UCSD-AML1 (cell line): ENCODE measurements around the gene TUBB2B.

ENCODE experiments used
- DNase-seq: peaks from one replicate; lab custom pipeline; 2025; ENCODE audit not compliant: unreplicated experiment; lab: John Stamatoyannopoulos, UW

The TUBB2B gene

DNA sequence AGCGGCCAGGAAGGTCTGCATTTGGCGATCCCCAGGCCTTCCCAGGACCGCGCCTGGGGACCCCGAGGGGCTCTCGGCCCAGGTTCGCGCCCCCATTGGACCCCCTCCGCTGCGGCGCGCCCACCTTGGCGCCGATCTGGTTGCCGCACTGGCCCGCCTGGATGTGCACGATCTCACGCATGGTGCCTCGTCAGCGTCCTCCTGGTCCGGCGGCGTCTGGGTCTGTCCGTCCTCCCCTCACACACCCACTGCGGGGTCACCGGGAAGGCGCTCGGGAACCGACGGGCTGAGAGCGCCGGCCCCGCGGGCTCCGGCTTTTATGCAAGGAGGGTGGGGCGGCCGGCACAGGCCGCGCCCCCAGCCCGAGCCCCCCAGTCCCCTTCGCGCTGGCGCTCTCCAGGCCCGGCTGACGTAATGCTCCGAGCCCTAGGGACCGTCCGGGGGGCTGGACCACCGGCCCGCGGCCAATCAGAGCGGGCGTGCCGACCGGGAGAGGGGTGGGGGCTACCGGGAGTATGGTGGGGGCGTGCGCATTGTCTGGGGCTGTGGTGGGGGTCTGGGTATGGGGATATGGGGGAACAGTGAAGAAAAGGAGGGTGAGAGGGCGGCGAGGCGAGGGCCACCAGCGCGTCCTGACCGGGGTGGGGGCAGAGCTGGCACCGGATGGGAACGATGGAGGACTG, at the start of gene TUBB2B:
TSS of gene TUBB2B (minus strand) at position 291 of the 683 bp plus-strand sequence. CDS start at position 181, 110 bp downstream.
- DNase-seq = no peak

DNA sequence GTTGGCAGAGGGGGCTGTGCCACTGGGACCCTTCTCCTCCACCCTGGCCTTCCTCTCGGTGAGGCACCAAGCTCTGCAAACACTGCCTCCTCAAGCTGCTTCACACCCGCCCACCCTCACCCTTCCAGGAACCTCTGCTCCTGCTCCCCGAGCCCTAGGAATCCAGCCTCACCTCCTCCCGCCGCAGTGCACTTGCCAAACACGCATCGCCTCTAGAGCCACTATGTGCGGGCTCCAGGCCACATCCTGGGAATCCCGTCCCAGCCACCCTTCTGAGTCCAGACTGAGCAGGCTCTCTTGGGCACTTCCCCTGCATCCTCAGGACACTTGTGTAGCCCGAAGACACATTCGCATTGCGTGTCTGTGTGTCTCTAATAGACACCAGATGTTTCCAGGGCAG, 49.8 kb upstream of the TUBB2B start:
- no peak for DNase-seq

DNA sequence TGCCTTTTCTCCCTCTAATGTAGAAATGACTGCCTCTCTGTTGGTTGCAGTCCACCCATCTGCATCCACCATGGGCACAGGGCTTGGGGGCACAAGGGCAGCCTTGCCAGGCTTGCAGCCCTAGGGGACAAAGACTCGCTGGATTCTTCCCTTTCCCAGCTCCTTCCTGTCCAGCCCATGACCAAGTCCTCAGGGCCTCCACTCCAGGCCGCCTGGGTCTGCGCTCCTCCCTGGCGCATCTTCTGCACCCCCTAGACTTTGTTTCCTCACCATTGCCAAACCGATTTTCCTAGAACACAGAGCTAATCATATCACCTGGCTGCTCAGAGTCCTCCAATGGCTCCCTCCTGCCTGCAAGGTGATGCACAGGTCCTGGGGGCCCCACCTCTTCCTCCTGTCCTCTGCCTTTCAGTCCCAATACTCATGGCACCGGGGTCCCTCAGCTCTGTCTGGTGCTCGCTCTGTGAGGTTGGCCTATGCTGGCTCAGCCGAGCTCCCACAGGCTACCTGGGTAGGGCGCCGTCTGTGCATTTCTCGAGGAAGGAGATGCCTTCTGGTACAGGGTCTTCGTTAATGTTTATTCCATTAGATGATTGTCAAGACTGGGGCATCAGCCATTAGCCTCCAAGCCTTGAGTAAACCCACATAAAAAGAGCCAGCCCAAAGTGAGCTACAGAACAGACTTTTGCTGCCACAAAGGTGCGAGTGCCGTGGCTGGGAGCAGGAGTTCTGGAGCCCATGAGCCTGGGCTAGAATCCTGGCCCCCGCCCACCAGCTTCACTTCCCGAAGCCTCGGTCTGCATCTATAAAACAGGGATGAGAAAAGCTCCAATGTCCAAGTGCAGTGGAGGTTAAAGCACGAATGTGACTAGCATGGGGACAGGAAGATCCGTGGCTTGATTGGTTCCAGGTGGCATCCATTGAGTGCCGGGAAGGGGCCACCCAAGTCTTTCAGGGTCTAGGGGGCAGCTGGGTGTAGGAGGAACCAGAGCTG, 49.0 kb upstream of the TUBB2B start:
- no peak for DNase-seq

DNA sequence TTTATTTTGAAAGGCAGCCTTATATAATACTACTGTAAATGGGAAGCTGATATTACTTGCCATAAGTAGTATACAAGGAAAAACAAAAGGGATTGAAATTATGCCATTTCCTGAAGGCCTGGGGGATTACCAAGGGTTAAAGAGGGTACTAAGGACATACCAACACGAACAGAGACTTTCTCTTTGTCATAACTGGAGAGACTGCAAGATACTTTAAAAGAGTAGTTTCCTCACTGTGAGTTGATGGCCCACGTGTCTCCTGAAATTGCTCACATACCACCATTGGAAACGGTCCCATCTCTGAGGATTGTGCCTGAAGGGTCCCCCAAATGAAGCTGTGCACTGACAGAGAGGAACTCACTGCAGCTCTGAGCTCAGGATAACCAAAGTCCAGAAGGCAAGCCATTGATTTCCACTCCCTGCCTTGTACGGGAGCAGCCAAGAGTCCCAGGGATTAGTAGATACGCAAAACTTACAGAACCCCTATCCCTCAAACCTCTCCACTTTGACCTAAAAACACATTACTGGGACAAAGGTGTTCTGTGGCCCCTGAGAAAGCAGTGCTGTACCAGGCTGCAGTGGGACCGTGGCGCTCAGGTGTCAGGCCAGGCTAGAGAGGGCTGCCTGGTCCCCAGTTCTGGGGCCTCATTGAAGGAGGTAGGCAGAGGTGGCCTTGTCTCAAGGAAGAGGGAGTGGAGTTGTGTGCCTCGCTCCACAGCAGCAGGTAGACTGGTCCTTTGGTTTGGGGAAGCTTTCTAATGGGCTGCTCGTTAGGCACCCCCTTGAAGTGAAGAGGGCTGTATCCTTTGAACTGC, 46.5 kb upstream of the TUBB2B start:
- DNase-seq = no peak

DNA sequence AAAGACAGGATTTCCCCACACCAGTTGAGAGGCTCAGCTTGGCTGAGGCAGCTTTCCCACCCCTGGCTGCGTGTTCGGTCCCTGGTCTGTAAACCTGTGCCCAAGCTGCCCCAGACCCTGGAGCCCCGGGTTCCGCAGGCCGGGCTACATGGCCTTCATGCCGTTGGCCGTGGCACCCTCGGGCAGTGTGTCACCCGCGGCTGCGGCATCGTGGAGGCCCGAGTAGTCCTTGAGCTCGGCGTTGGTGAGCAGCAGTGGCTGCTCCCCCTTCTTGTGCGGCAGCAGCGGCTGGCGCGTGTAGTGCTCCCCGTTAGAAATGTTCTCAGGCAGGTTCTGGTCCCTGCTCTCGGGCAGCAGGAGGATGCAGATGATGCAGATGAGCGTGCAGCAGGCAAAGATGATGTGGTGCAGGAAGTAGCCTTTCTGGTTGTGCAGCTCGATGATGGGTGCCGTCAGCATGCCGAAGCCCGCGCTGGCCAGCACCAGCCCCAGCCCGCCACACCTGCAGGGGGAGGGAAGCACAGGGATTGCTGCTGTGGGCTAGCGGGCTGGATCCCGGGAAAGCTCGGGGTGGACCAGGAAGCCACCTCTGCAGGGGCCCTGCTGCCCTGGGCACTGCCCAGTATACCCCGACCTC, 45.6 kb upstream of the TUBB2B start:
- DNase-seq = no peak

DNA sequence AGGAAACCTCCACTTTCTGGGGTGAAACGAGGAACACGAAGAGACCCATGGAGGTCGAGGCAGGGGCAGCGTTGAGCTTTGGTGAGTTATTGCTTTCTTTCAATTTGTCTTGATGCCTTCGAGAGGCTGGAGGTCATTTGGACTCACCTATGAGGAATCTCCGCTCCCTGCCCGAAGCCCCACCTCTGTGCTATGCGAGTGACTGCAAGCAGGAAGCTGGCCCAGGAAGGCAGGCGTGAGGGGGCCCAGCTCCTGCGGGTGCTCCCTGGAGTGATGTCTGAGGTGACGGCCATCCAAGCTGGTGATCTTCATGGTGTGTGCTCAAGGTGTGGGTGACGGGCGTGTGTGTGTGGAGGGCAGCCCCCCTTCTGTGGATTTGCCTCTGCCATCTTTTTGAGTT, 44.3 kb upstream of the TUBB2B start:
- no peak for DNase-seq

DNA sequence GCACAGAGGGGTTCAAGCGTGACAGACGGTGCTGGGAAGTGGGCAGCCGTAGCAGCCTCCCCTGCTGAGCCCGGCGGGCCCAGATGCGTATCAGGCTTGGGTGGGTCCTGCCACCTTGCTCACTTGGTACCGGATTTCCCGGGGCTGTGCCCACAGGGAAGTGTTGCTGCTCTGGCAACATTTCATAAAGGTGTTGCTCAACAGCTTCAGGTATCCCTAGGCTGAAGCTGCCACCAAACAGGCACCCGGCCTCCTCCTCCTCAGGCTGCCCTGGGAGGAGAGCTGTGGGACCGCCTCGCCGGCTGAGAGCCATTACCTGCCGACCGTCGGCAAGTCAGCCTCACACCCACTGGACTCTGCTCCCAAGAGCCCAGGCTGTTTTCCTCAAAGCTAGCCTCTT, 42.8 kb upstream of the TUBB2B start:
- no peak for DNase-seq

DNA sequence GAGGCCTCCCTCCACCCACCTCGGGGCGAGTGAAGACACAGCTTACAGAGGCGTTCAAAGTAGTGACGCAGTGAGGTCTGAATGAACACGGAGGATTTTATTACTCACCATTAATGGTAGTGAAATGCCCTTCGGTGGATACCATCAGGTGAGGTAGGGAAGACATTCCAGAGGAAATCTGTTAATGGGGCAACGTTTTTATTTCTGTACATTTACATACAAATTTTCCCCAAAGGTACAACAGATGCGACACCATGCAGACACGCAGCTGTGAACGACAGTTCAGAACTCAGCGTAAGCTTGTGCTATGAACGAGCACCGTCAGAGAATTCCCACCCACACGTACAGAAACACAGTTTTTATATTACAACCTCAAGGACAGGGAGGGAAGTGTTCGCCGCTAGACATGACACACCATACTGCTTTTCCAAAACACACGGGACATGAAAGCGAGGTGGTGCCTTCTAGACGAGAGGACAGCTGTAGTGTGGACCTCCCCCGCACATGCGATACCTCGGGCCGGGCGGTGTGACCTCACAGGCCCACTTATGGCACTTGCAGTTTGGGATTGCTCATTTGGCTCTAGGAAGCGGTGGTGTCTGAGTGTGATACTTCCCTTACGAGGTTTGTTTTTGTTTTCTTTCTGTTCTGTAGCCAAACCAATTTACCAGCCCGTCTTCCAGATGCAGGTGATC, 42.0 kb upstream of the TUBB2B start:
- no peak for DNase-seq

DNA sequence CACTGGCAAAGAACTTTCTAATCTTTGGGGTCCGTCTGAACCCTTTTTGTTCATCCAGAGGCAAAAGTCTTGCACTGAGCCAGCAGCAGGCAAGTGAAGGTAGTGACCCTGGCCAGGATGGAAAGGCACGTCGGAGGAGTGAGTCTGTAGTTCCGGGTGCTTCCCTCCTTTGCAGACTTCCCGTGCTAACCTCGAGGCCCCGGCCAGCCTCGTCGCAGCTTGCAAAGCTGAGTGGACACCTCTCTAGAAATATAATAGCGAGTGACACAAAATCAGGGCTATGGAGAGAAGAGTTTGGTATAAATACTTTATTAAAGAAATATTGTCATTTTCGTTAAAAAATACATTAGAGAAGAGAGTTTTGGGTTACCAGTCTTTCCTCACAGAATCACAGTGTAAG, 41.2 kb upstream of the TUBB2B start:
- no peak for DNase-seq

DNA sequence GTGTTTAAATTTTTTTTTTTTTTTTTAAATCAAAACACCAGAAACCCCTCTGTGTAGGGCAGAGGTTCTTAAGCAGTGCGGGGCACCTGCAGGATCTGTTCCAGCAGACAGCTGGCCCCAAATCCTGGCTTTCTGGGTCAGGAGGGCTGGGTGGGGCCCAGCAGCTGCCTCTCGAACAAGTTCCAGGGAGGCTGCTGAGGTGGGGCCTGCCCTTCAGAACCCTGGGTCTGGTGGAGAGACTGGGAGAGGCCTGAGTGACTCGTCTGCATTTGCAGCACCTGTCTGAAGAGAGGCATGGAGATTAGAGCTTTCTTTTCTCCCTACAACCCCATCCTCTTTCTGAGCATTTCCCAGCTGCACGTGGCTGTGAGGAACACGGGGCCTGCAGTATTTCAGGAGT, 39.7 kb upstream of the TUBB2B start:
- DNase-seq = no peak

DNA sequence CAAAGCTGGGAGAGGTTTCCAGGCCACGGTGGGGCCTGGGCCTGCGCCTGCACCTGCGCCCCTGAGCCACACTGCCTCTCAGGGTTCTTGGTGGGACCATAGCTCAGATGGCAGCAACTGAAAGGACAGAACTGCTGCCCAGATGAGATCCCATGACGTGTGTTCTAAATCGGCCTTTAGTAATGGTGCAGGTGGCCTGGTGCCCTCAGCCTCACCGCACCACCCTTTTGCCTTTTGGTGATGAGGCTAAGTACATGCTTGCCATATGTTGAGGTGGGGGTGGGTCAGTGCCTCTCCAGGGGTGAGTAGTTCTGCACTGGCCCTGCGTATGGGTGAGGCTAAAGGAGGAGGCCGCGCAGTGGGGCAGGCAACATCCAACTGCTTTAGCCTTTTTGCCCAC, 38.7 kb upstream of the TUBB2B start:
- no peak for DNase-seq

DNA sequence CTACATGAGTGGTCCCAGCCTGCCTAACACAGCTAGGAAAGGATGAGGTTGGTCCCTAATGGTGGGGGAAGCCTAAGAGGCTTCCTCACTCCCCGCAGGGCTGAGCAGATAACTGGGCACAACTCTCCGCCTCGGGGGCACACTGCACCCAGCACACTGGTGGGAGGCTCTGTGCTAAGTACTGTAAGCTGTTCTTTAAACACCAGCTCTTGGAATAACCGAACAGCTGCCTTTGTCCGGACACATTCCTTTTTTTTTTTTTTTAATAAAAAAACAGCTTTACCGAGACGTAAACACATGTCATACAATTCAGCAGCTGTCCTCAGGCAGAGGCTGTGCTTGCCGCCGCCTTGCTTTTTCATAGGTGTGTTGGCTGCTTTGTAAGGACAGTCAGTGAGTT, 38.2 kb upstream of the TUBB2B start:
- DNase-seq = no peak

DNA sequence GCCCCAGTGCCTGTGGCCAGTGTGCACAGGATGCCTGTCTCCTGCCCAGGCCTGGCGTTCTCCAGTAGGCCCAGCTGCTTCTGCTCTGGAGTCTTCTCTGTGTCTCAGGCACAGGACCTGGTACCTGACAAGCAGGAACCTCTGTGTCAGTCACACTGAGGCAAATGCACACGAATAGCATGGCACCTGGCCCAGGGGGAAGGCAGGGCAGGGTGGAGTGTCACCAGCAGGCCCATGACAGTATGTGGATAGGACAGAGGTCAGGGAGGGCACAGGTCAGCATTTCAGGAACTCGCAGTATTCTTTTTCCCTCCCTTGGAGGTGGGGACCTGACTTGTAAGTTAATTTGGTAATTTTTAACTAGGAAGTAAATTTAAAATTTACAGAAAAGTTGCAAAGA, 36.9 kb upstream of the TUBB2B start:
- no peak for DNase-seq

DNA sequence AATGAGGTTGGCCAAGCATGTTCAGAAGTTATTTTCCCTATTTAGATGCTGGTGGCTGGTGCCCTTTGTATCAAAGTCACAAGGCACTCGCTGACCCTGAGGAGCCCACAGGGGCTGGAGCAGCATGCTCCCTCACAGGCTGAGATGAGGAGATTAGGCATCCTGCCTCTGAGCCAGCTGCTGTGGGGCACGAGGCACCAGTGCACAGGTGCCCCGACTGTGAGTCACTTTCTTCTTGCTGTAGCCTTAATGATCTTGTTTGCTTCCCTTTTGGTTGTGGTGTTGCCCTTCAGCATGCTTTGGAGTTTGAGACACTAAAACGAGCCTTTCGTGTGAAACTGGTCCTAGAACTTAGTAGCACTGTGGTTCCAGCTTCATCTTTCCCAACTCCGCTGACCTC, 35.6 kb upstream of the TUBB2B start:
- no peak for DNase-seq

DNA sequence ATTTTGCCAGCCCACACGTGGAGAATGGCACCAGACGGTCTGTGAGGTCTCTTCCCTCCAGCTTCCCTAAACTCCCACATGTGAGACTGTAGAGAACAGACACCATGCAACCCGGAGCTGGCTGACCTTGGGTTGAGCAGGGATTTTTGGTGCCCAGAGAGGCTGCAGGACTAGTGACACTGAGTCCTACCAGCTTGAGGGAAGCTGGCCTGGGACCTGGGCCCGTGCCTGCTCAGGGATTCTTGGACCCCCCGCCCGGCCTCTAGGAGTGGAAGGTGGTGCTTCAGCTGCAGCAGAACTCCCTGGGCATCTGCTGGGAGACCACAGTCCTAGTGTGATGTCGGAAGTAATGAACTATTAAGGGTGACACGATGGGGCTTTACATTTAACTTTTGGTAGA, 34.5 kb upstream of the TUBB2B start:
- no peak for DNase-seq

DNA sequence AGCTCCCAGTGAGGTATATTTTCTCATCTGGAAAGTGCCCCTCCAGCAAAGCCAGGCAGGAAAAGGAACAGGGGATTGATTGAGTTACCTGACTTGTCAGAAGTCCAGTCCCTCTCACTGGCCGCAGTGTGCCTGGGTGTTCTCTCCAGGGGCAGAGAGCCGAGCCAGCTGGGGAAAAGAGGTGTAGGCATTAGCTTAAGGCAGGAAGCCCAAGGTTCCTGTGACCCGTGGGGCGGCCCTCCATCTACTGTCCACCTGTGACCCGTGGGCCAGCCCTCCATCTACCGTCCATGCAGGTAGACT, 34.0 kb upstream of the TUBB2B start:
- no peak for DNase-seq

DNA sequence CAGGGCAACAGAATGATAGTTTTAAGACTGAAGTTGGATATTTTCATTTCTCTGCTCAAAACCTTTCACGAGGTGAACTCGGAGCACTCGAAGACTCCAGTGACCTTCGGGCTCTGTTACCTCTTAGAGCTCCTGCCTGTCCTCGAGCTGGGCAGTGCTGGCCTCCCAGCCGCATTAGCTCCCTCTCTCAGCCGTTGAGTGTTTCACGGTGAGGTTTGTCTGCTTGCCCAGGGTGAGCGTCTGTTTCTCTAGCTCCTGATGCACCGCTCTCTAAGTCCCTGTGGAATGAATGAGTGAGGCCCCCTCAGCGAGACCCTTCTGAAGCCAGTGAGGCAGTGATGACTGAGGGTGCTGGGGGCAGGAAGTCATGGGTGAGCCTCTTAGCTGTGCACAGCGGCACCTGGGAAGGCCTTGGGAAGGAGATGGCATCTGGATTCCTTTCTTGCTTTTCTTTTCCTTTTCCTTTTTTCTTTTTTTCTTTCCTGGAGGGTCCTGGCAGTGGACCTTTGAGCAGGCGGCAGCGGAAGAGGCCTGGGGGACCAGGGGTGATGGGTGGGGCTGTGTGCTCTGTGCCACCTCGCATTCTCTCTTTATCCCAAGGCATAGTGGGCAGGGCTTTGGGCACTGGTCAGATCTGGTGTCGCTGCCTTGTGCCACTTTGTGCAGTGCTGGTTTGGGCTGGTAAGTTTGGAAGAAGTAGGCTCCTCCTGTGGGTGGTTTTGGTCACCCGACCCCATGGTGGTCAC, 33.5 kb upstream of the TUBB2B start:
- no peak for DNase-seq

DNA sequence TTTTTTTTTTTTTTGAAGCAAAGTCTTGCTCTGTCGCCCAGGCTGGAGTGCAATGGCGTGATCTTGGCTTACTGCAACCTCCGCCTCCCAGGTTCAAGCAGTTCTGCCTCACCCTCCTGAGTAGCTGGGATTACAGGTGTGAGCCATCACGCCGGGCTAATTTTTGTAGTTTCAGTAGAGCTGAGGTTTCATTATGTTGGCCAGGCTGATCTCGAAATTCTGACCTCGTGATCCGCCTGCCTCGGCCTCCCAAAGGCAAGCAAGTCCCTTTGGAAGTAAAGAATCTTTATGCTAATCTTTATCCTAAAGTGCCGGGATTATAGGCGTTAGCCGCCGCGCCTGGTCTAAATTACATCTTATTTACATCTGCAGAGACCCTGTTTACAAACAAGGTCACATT, 32.8 kb upstream of the TUBB2B start:
- DNase-seq = no peak

DNA sequence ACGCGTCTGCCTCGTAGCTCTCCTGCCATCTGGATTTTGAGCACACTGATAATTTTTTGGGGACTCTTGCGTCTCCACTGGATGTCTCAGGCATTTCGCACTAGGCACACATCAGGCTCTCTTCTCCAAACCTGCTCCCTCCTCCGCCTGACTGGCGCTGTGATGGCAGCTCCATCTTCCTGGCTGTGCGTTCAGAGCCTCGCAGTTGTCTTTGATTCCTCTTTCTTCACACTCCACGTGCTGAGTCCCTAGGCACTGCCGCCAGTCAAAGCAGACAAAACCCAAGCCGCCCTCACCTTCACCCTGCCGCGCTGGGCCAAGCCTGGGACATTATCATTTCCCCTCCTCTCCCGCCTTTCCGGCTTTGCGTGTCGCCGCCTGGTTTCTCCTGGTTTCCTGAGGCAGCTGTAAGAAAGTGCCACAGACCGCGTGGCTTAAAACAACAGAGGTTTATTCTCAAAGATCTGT, 32.1 kb upstream of the TUBB2B start:
- DNase-seq = peak; percentile 49
